Measurements from ENCODE around the gene PYGM. TPM values are rescaled to one million over a fixed set of nuclear protein-coding genes. Genes with fewer than 3 reads are reported as not detected.

PYGM gene
- total RNA-seq, 3 donors from 2014 or later = 2.0 to 21.1 (median 2.8) TPM

DNA sequence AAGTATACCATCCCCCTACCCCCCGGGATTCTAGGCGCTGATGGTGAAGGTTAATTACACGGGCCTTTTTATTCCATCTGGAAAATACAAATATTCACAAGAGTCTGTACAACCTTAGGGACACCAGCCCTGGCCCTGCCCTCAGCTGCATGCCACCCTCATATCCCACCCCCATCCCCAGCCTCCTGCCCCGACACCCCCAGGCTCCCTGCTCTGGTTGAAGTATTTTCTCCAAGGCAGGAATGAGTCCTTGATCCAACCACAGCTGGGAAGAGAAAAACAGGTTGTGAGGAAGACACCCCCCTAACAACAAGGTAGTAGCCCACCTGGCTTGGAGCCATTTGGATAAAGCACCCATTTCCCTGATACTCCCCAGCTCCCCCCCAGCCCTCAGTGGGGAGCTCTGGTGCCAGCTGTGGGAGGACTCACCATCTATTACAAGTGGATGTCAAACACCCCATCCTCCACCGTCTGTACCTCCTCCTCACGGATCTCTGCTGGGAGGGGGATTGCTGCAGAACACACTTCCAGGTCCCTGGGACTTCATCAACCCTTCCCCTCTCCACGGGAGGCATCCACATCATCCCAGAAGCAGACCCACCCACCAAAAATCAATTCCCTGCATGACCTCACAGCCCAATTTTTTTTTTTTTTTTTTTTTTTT, 32.8 kb downstream of the PYGM start:
- Histone ChIP-seq H3K36me3 (ENCODE audit: low read depth) (no peaks in the 10 kb centered on the region), H3K9me3 (no peaks in the 10 kb centered on the region), H3K4me3 (no peak overlapping the region), H3K4me1 (ENCODE audit: low read depth) (no peaks in the 10 kb centered on the region)
- TF ChIP-seq CTCF (IDR thresholded peaks at IDR 0.05) = no peak
- DNase-seq (no peak), ATAC-seq (no peak)
- intact Hi-C loops (cut with DNase I, micrococcal nuclease) = loop anchor here in 1 of 2 donors (5.0 kb wide), 1 partner anchor 40 kb away; no protein-coding TSS in a partner anchor

- DNase-seq (no peak), ATAC-seq (no peak)
- H3K36me3 ChIP-seq (ENCODE audit: low read depth) = no peaks in the 10 kb centered on the region
- H3K9me3 ChIP-seq = no peaks in the 10 kb centered on the region
- H3K4me3 ChIP-seq = no peak overlapping the region
- intact Hi-C loops (cut with DNase I, micrococcal nuclease) = loop anchor here in 1 of 2 donors (5.0 kb wide), 1 partner anchor 39 kb away; no protein-coding TSS in a partner anchor
- TF ChIP-seq CTCF (IDR thresholded peaks at IDR 0.05) = no peak
- no peaks in the 10 kb centered on the region for H3K4me1 ChIP-seq (ENCODE audit: low read depth)
These were observed 33.5 kb downstream of the PYGM start for GRCh38 chr11:64726211-64726641.

DNA sequence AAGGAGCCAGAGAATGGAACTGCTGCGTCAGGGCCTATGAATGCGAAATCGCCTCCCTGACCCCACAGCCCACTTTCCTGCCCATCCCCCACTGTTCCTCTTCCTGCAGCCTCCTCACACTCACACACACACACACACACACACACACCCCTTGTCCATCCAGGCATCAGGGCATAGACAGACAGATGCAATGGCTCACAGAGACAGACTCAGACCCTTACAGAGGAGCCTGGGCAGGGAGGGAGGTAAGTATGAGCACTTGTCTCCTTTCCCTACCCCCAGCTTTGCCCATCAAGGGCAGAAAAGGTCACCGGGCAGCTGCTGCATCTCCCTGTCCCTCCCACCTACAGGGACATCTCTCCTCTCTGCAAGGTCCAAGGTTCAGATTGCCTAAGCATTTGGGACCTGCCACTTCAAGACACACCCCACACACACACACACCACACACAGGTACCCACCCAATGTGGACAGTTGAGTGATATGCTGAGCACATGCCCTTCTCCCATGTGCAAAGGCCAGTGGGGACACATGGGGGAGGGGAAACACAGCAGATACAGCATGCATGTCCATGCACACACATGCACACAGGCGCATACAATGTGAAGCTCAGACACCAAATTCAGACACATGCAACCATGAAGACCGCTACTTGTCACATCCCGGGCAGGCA, 34.8 kb downstream of the PYGM start:
- intact Hi-C loops (cut with DNase I, micrococcal nuclease) = loop anchor here in 1 of 2 donors (5.0 kb wide), 1 partner anchor 38 kb away; no protein-coding TSS in a partner anchor
- Histone ChIP-seq H3K9me3 (no peaks in the 10 kb centered on the region), H3K36me3 (ENCODE audit: low read depth) (no peaks in the 10 kb centered on the region), H3K4me3 (no peak overlapping the region), H3K4me1 (ENCODE audit: low read depth) (no peaks in the 10 kb centered on the region)
- no peak for TF ChIP-seq CTCF (IDR thresholded peaks at IDR 0.05)
- ATAC-seq (peak; percentile 7), DNase-seq (no peak)

- intact Hi-C loops (cut with DNase I, micrococcal nuclease) = no loop called here
- DNase-seq = no peak
- H3K4me3 ChIP-seq = no peak overlapping the region
These were observed 35.6 kb downstream of the PYGM start for GRCh38 chr11:64723907-64724862.

More at GRCh38 chr11:64723907-64724862, 35.6 kb downstream of the PYGM start:
- H3K4me1 ChIP-seq (ENCODE audit: low read depth) = no peaks in the 10 kb centered on the region
- ATAC-seq = no peak
- no peaks in the 10 kb centered on the region for H3K36me3 ChIP-seq (ENCODE audit: low read depth)
- H3K9me3 ChIP-seq = no peaks in the 10 kb centered on the region
- TF ChIP-seq CTCF (IDR thresholded peaks at IDR 0.05) = no peak

All from mucosa of descending colon (tissue), 3 donors.